CD4-positive, alpha-beta T cell treated with Interleukin-6 at 100 ng/mL for 8 hours (primary cell): Measurements from ENCODE around the gene HOXC5.

Experiments
- DNase-seq: peaks from one replicate; pipeline ENCODE4 v3.0.0-alpha.2; 2020; ENCODE audit warnings: mixed read lengths, low spot score

Gene HOXC5

GRCh38 chr12:54006559-54007220, 26.2 kb upstream of the HOXC5 start:
- DNase-seq = no peak

- no peak for DNase-seq
Measured at GRCh38 chr12:54007538-54008259, 25.2 kb upstream of the HOXC5 start.

- DNase-seq = no peak
Measured at GRCh38 chr12:54008260-54008552, 24.6 kb upstream of the HOXC5 start.

- DNase-seq = no peak
Measured at GRCh38 chr12:54009171-54010052, 23.4 kb upstream of the HOXC5 start.

GRCh38 chr12:54010053-54010971, 22.5 kb upstream of the HOXC5 start:
- no peak for DNase-seq

- DNase-seq = no peak
Measured at GRCh38 chr12:54010972-54011664, 21.7 kb upstream of the HOXC5 start.

- no peak for DNase-seq
Measured at GRCh38 chr12:54011665-54012532, 21.0 kb upstream of the HOXC5 start.

GRCh38 chr12:54012631-54013409, 20.0 kb upstream of the HOXC5 start:
- DNase-seq = no peak

GRCh38 chr12:54014377-54015017, 18.4 kb upstream of the HOXC5 start:
- no peak for DNase-seq

GRCh38 chr12:54015018-54015931, 17.6 kb upstream of the HOXC5 start:
- DNase-seq = no peak

- no peak for DNase-seq
Measured at GRCh38 chr12:54016051-54016450, 16.8 kb upstream of the HOXC5 start.

- no peak for DNase-seq
Measured at GRCh38 chr12:54016478-54016964, 16.3 kb upstream of the HOXC5 start.

- no peak for DNase-seq
Measured at GRCh38 chr12:54017027-54017788, 15.6 kb upstream of the HOXC5 start.

GRCh38 chr12:54017878-54018467, 14.9 kb upstream of the HOXC5 start:
- peak; percentile 68 for DNase-seq

GRCh38 chr12:54018468-54018984, 14.3 kb upstream of the HOXC5 start:
- DNase-seq = no peak

GRCh38 chr12:54019091-54019811, 13.6 kb upstream of the HOXC5 start:
- DNase-seq = no peak
